Measurements from ENCODE around the gene ARID1B.

ARID1B gene

DNA sequence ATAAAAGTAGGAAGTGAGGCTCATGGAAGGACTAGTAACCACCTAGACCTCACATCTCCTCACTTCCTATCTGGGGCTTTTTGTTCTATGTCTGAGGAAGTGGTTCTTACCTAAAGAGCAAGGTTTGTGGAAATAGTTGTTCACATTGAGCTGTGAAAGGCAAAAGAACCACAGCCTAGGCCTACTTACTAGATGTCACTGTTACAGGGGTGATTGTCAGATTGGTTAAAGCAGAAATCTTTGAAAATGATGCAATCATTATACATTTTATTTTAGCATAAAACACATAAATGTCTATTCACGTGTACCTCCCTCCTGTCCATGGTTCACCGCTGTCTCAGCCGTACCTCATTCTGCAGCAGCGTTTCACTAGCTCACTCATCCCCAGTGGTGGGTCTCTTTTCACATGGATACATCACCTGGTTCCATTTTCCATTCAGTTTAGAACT lies 277.4 kb downstream of the ARID1B start:
- Histone ChIP-seq H3K27me3 (ENCODE audit: control insufficient read depth in 5 of 5, insufficient read depth in 4 of 5, low read length in 5 of 5) (no peaks in the 10 kb centered on the region), H3K4me1 (ENCODE audit: control insufficient read depth in 5 of 5, insufficient read depth in 5 of 5, low read length in 5 of 5) (peaks cover under 1 to 7% (median 5%) of the 10 kb centered on the region in 5 donors), H3K9ac (ENCODE audit: low read length in 5 of 5) (no peak overlapping the region), H3K36me3 (ENCODE audit: control insufficient read depth in 5 of 5, insufficient read depth in 5 of 5, low read length in 5 of 5) (peaks cover 0 to 4% (median 0%) of the 10 kb centered on the region in 5 donors), H3K4me3 (ENCODE audit: low read depth in 1 of 5, low read length in 5 of 5) (no peak overlapping the region), H3K9me3 (ENCODE audit: control insufficient read depth in 5 of 5, low read length in 5 of 5) (peaks cover 0 to 5% (median 4%) of the 10 kb centered on the region in 5 donors), H3K27ac (ENCODE audit: low read depth, low read length) (no peak overlapping the region)

DNA sequence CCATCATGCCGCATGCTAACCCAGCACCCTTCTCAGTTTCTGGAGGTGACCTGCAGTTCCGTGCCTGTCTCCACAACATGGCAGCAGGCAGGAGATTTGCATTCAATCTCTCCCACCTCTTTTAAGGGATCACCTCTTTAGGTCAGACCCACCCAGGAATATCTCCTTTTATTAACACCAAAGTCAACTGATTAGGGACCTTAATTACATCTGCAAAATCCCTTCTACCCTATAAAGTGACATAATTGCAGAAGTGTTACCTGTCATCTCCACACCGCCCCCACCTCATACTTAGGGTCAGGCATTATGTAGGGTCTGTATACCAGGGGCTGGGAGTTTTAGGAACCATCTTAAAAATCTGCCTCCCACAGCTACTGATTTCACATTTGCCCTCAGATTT lies 278.7 kb downstream of the ARID1B start:
- Histone ChIP-seq H3K4me1 (ENCODE audit: control insufficient read depth in 5 of 5, insufficient read depth in 5 of 5, low read length in 5 of 5) (peaks cover 2 to 9% (median 8%) of the 10 kb centered on the region in 5 donors), H3K9ac (ENCODE audit: low read length in 5 of 5) (no peak overlapping the region), H3K27me3 (ENCODE audit: control insufficient read depth in 5 of 5, insufficient read depth in 4 of 5, low read length in 5 of 5) (no peaks in the 10 kb centered on the region), H3K27ac (ENCODE audit: low read depth, low read length) (no peak overlapping the region), H3K9me3 (ENCODE audit: control insufficient read depth in 5 of 5, low read length in 5 of 5) (peaks cover 0 to 5% (median 4%) of the 10 kb centered on the region in 5 donors), H3K4me3 (ENCODE audit: low read depth in 1 of 5, low read length in 5 of 5) (no peak overlapping the region), H3K36me3 (ENCODE audit: control insufficient read depth in 5 of 5, insufficient read depth in 5 of 5, low read length in 5 of 5) (peaks cover 0 to 4% (median 0%) of the 10 kb centered on the region in 5 donors)

DNA sequence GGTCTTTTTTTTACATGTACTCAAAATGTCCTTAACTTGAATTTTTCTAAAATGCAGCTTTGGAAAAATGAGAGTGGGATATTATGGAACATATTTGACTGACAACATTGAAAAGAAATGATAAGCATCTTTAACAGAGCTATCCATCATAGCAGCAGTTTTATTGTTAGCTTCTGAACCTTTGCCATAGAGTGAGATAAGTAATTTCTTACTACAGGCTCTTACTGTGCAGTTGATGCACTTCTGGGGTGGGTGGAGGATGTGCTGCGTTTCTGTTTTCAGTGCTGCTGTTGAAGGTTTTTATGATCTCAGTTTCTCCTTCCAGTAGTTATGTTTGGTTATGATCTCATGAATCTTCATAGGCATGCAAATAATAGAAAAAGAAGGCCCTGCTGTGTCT lies 279.1 kb downstream of the ARID1B start:
- Histone ChIP-seq H3K27me3 (ENCODE audit: control insufficient read depth in 5 of 5, insufficient read depth in 4 of 5, low read length in 5 of 5) (no peaks in the 10 kb centered on the region), H3K9me3 (ENCODE audit: control insufficient read depth in 5 of 5, low read length in 5 of 5) (peaks cover 0 to 5% (median 4%) of the 10 kb centered on the region in 5 donors), H3K4me3 (ENCODE audit: low read depth in 1 of 5, low read length in 5 of 5) (no peak overlapping the region), H3K9ac (ENCODE audit: low read length in 5 of 5) (no peak overlapping the region), H3K36me3 (ENCODE audit: control insufficient read depth in 5 of 5, insufficient read depth in 5 of 5, low read length in 5 of 5) (peaks cover 0 to 4% (median 0%) of the 10 kb centered on the region in 5 donors), H3K4me1 (ENCODE audit: control insufficient read depth in 5 of 5, insufficient read depth in 5 of 5, low read length in 5 of 5) (peaks cover 2 to 9% (median 6%) of the 10 kb centered on the region in 5 donors), H3K27ac (ENCODE audit: low read depth, low read length) (no peak overlapping the region)

DNA sequence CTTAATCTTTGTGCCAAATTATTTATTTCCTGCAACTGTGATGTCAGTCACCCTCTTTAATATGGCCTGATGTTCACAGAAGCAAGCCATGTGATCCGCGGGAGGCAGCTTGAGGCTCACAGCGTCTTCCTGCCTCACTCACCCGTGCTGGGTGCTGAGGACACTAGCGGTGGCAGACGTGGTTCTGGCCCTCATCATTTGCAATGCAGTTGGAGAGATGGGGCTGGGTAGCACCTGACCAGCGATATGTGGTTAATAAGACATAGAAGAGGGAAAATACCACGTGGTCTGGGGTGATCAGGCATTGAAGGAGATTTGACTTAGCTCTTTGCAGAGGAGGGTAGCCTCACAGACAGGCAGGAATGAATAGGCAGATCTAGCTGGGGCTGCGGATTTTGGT lies 281.4 kb downstream of the ARID1B start:
- Histone ChIP-seq H3K4me3 (ENCODE audit: low read depth in 1 of 5, low read length in 5 of 5) (no peak overlapping the region), H3K9ac (ENCODE audit: low read length in 5 of 5) (no peak overlapping the region), H3K27ac (ENCODE audit: low read depth, low read length) (no peak overlapping the region), H3K27me3 (ENCODE audit: control insufficient read depth in 5 of 5, insufficient read depth in 4 of 5, low read length in 5 of 5) (no peaks in the 10 kb centered on the region), H3K36me3 (ENCODE audit: control insufficient read depth in 5 of 5, insufficient read depth in 5 of 5, low read length in 5 of 5) (peaks cover 0 to 4% (median 0%) of the 10 kb centered on the region in 5 donors), H3K9me3 (ENCODE audit: control insufficient read depth in 5 of 5, low read length in 5 of 5) (peaks cover 0 to 5% (median 4%) of the 10 kb centered on the region in 5 donors), H3K4me1 (ENCODE audit: control insufficient read depth in 5 of 5, insufficient read depth in 5 of 5, low read length in 5 of 5) (peaks cover 2 to 9% (median 6%) of the 10 kb centered on the region in 5 donors)

DNA sequence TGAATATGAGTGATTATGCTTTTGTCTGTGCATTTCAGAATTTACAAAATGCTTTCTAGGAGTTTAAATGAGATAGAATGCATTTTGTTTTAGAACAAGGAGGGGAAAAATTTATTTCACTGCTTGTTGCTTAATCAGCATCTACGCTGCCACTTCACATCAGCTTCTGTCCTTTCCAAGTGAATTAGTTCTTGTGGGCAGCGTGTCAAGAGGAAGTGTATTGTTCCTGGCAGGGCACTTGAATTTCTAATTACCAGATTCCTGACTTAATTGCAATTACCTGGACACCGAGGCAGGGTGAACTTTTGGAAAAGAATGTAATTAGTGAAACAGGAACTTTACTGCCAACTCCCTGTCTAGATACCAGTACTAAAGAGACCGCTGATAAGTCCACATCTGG lies 282.6 kb downstream of the ARID1B start:
- Histone ChIP-seq H3K4me1 (ENCODE audit: control insufficient read depth in 5 of 5, insufficient read depth in 5 of 5, low read length in 5 of 5) (peaks cover 2 to 9% (median 6%) of the 10 kb centered on the region in 5 donors), H3K4me3 (ENCODE audit: low read depth in 1 of 5, low read length in 5 of 5) (no peak overlapping the region), H3K27ac (ENCODE audit: low read depth, low read length) (no peak overlapping the region), H3K9ac (ENCODE audit: low read length in 5 of 5) (peak overlapping the region in 1 of 5 donors; percentile 17), H3K36me3 (ENCODE audit: control insufficient read depth in 5 of 5, insufficient read depth in 5 of 5, low read length in 5 of 5) (peaks cover 0 to 4% (median 0%) of the 10 kb centered on the region in 5 donors), H3K27me3 (ENCODE audit: control insufficient read depth in 5 of 5, insufficient read depth in 4 of 5, low read length in 5 of 5) (no peaks in the 10 kb centered on the region), H3K9me3 (ENCODE audit: control insufficient read depth in 5 of 5, low read length in 5 of 5) (peaks cover 0 to 5% (median 4%) of the 10 kb centered on the region in 5 donors)

DNA sequence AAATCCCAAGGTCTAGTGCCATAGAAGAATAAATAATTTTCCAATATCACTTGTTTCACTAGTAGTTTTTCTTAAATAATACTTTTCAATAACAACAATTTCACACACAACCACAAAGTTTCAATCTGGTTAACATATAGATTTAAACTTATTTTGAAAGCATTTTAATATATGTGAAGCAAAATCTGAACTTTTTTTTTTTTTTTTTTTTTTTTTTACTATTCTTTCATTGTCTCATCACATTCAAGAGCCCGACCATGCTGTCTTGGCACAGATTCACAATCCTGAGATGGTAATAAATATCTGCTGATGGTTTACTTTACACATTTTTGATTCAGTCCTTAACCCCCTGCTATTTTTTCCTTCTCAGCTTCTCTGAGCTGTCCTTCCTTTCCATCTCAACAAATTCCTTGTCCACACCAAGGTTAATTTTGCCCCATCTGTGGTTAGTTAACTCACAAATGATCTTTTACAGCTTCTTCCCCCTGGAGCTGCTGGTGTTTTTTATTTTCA lies 283.3 kb downstream of the ARID1B start:
- H3K27me3 ChIP-seq (ENCODE audit: control insufficient read depth in 5 of 5, insufficient read depth in 4 of 5, low read length in 5 of 5) = no peaks in the 10 kb centered on the region
- no peak overlapping the region for H3K4me3 ChIP-seq (ENCODE audit: low read depth in 1 of 5, low read length in 5 of 5)
- peaks cover 0 to 5% (median 4%) of the 10 kb centered on the region in 5 donors for H3K9me3 ChIP-seq (ENCODE audit: control insufficient read depth in 5 of 5, low read length in 5 of 5)
- H3K27ac ChIP-seq (ENCODE audit: low read depth, low read length) = no peak overlapping the region
- H3K4me1 ChIP-seq (ENCODE audit: control insufficient read depth in 5 of 5, insufficient read depth in 5 of 5, low read length in 5 of 5) = peaks cover 2 to 11% (median 6%) of the 10 kb centered on the region in 5 donors
- H3K36me3 ChIP-seq (ENCODE audit: control insufficient read depth in 5 of 5, insufficient read depth in 5 of 5, low read length in 5 of 5) = peaks cover 0 to 4% (median 0%) of the 10 kb centered on the region in 5 donors
- H3K9ac ChIP-seq (ENCODE audit: low read length in 5 of 5) = no peak overlapping the region

DNA sequence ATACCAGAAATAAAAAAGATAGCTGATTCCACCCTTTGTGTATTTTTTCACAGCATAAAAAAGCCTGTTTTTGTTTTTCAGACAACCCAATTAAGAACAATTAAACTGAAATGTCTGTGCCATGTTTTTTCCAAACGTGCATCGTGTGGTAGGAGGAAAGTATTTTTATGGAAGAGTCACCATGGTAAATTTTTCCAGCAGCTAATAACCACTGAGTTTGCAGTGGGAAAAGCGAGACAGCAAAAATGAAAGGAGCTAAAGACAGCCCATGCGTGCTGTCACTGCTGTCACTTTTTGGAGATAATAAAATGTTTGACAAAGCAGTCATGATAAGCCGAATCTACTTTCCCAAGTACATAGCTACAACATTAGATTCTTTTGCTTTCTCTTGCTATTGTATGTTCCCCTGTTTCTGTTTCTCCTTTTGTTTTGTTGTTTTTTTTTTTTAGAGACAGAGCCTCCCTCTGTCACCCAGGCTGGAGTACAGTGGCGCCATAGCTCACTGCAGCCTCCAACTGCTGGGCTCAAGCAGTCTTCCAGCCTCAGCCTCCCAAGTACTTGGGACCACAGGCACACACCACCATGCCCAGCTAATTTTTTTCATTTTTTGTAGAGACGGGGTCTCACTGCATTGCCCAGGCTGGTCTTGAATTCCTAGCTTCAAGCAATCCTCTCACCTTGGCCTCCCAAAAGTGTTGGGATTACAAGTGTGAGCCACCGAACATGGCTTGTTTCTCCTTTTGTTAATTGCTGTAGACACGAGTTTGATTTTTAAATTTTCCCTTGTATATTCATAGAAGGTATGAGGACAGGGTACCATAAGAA lies 284.8 kb downstream of the ARID1B start:
- H3K27ac ChIP-seq (ENCODE audit: low read depth, low read length) = no peak overlapping the region
- H3K27me3 ChIP-seq (ENCODE audit: control insufficient read depth in 5 of 5, insufficient read depth in 4 of 5, low read length in 5 of 5) = no peaks in the 10 kb centered on the region
- no peak overlapping the region for H3K9ac ChIP-seq (ENCODE audit: low read length in 5 of 5)
- no peak overlapping the region for H3K4me3 ChIP-seq (ENCODE audit: low read depth in 1 of 5, low read length in 5 of 5)
- no peaks in the 10 kb centered on the region for H3K36me3 ChIP-seq (ENCODE audit: control insufficient read depth in 5 of 5, insufficient read depth in 5 of 5, low read length in 5 of 5)
- peaks cover 2 to 13% (median 6%) of the 10 kb centered on the region in 5 donors for H3K4me1 ChIP-seq (ENCODE audit: control insufficient read depth in 5 of 5, insufficient read depth in 5 of 5, low read length in 5 of 5)
- no peaks in the 10 kb centered on the region for H3K9me3 ChIP-seq (ENCODE audit: control insufficient read depth in 5 of 5, low read length in 5 of 5)

DNA sequence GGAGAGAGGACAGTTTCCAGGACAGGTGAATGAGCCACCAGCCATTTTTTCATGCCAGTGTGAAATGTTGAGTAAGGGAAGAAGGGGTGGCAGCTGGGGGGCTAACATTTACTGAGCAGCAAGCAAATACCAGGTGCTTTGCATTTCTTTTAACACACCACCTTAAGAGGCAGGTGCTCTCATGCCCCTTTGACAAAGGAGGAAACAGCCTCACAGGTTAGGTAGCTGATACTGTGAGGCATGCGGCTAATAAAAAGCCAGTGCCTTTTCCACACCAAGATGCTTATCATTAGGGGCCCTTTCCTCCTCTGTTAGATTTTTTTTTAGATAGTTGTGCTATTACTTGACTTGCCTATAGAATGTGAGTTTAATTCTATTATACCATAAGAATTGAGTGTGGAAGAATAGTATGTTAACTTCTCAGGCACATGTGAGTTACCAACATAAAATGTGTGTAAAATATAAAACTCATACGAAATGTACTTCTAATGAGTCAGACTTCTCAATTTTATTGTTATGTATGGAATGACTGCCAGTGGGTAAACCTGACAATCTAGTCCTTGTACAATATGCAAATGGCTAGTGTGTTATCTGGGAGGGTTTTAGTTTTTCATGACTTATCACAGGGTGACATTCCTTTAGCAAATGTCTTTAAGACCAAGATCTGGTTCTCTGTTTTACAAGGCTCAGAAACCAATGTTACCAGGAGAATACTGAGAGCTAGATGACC lies 286.2 kb downstream of the ARID1B start:
- no peak overlapping the region for H3K9ac ChIP-seq (ENCODE audit: low read length in 5 of 5)
- no peaks in the 10 kb centered on the region for H3K36me3 ChIP-seq (ENCODE audit: control insufficient read depth in 5 of 5, insufficient read depth in 5 of 5, low read length in 5 of 5)
- H3K27me3 ChIP-seq (ENCODE audit: control insufficient read depth in 5 of 5, insufficient read depth in 4 of 5, low read length in 5 of 5) = no peaks in the 10 kb centered on the region
- H3K4me1 ChIP-seq (ENCODE audit: control insufficient read depth in 5 of 5, insufficient read depth in 5 of 5, low read length in 5 of 5) = peaks cover 2 to 13% (median 6%) of the 10 kb centered on the region in 5 donors
- no peak overlapping the region for H3K27ac ChIP-seq (ENCODE audit: low read depth, low read length)
- H3K4me3 ChIP-seq (ENCODE audit: low read depth in 1 of 5, low read length in 5 of 5) = no peak overlapping the region
- no peaks in the 10 kb centered on the region for H3K9me3 ChIP-seq (ENCODE audit: control insufficient read depth in 5 of 5, low read length in 5 of 5)

DNA sequence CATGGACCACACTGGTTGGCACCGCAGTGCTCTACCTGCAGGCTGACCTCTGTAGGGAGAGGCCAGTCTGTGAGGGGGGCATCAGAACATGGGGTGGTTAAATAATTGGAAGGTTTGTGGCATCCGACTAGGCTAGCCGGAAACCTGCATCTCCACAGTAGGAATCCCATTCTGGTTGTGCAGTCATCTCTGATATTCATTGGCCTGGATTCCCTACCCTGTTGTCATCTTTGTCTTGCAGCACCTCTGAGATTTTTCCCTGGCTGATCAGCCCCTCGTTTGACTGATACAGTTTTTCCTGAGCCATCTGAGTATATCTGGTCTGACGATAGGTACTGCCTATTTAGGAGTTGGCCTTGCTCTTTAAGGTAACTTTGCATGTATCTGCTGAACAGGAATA lies 286.7 kb downstream of the ARID1B start:
- Histone ChIP-seq H3K4me3 (ENCODE audit: low read depth in 1 of 5, low read length in 5 of 5) (no peak overlapping the region), H3K27me3 (ENCODE audit: control insufficient read depth in 5 of 5, insufficient read depth in 4 of 5, low read length in 5 of 5) (no peaks in the 10 kb centered on the region), H3K9ac (ENCODE audit: low read length in 5 of 5) (no peak overlapping the region), H3K9me3 (ENCODE audit: control insufficient read depth in 5 of 5, low read length in 5 of 5) (no peaks in the 10 kb centered on the region), H3K36me3 (ENCODE audit: control insufficient read depth in 5 of 5, insufficient read depth in 5 of 5, low read length in 5 of 5) (no peaks in the 10 kb centered on the region), H3K27ac (ENCODE audit: low read depth, low read length) (no peak overlapping the region), H3K4me1 (ENCODE audit: control insufficient read depth in 5 of 5, insufficient read depth in 5 of 5, low read length in 5 of 5) (peaks cover 2 to 16% (median 6%) of the 10 kb centered on the region in 5 donors)

DNA sequence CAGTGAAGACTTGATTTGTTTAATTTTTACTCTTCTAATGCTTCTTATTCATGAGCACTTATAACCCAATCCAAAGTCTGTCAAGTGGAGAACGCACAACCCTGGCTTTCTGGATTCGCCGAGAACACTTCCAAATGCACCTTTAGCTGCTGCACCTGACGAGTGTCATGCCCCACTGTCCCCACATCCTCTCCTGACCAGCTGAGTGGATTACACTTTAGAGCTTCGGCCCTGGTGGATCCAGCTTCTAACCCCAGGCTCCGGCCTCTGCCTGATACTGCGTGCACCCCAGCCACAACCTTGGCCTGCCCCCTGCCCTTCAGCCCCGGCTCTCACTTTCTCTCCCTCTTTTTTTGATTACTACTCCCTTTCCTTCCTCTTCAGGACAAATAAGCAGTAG lies 287.3 kb downstream of the ARID1B start:
- no peaks in the 10 kb centered on the region for H3K27me3 ChIP-seq (ENCODE audit: control insufficient read depth in 5 of 5, insufficient read depth in 4 of 5, low read length in 5 of 5)
- H3K9me3 ChIP-seq (ENCODE audit: control insufficient read depth in 5 of 5, low read length in 5 of 5) = no peaks in the 10 kb centered on the region
- H3K27ac ChIP-seq (ENCODE audit: low read depth, low read length) = no peak overlapping the region
- H3K4me1 ChIP-seq (ENCODE audit: control insufficient read depth in 5 of 5, insufficient read depth in 5 of 5, low read length in 5 of 5) = peaks cover 1 to 16% (median 5%) of the 10 kb centered on the region in 5 donors
- H3K9ac ChIP-seq (ENCODE audit: low read length in 5 of 5) = no peak overlapping the region
- H3K4me3 ChIP-seq (ENCODE audit: low read depth in 1 of 5, low read length in 5 of 5) = no peak overlapping the region
- H3K36me3 ChIP-seq (ENCODE audit: control insufficient read depth in 5 of 5, insufficient read depth in 5 of 5, low read length in 5 of 5) = no peaks in the 10 kb centered on the region

All from subcutaneous abdominal adipose tissue (tissue), 5 donors.